ENCODE measurements around the gene PTGER1. TPM values are rescaled to one million over a fixed set of nuclear protein-coding genes. Genes with fewer than 3 reads are reported as not detected.

The PTGER1 gene
- total and polyA plus RNA-seq, 9 of the 15 experiments (the other 6 are each of a cell fraction or from before 2014, with no cell fraction given) = 0.06 to 0.36 (median 0.31) TPM; not detected in 5

GRCh38 chr19:14473073-14473977, 1.8 kb downstream of the PTGER1 start (continued):
- TF ChIP-seq RREB1 (CRISPR knock-in tag; IDR thresholded peaks at IDR 0.05) = no peak
